ENCODE measurements around the gene CT47C1. TPM values are rescaled to one million over a fixed set of nuclear protein-coding genes. Genes with fewer than 3 reads are reported as not detected.
"Not testable (repeated sequence)": the region's sequence is repeated elsewhere in the genome, so short reads cannot be mapped to it uniquely, and the experiment has no call there.

Gene CT47C1
- not detected for total RNA-seq

DNA sequence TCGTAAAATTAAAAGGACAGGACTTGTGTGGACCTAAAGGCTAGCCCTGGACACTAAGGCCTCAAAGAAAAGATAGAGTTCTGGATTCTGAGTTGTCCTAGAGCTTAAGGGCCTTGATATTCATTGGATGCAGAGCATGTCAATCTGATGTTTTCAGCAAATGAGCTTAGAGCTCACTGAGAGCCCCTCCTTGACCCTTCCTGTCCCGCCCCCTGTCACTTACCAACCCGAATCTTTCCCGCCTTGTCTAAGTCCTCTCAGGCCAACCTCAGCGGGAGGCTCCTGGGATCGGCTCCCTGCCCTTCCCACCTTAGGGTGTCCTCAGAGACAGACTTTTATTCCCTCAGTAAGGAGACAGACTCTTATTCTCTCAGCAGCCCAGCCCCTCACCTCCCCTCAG is at the start of gene CT47C1:
TSS of gene CT47C1 (plus strand) at position 250 of the 400 bp plus-strand sequence. CDS start 233 bp downstream, outside the sequence.
- Mint-ChIP-seq H3K9me3 (ENCODE audit: low read depth) (no peaks in the 10 kb centered on the region), H3K4me3 (no peak within 1 kb of the TSS), H3K36me3 (no peaks in the 10 kb centered on the region), H3K27ac (no peak within 1 kb of the TSS), H3K4me1 (no peaks in the 10 kb centered on the region), H3K27me3 (no peaks in the 10 kb centered on the region)
- DNase-seq: no peak
- no peak for ATAC-seq
- CTCF ChIA-PET: no interaction called here

DNA sequence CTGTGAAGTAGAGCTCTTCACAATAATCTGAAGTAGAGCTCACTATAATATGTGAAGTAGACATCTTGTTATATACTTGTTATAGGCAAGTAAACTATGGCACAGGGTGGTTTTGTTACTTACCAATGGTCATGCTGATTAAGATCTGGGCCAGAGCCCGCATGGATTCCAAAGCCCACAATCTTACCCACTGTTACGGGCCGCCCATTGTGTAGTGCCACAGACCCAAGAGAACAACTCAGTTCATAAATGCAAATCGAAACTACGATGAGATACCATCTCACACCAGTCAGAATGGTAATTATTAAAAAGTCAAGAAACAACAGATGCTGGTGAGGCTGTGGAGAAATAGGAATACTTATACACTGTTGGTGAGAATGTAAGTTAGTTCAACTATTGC is 46.9 kb upstream of the CT47C1 start:
- no peak for ATAC-seq
- CTCF ChIA-PET: interaction anchor here (1.0 kb wide), 1 partner anchor 21 kb away, joined by 3 read pairs; no protein-coding TSS in a partner anchor
- no peaks in the 10 kb centered on the region for H3K36me3 Mint-ChIP-seq
- H3K4me3 Mint-ChIP-seq: no peak overlapping the region
- H3K27me3 Mint-ChIP-seq: peaks cover 3% of the 10 kb centered on the region
- no peak for DNase-seq
- no peaks in the 10 kb centered on the region for H3K9me3 Mint-ChIP-seq (ENCODE audit: low read depth)
- no peak overlapping the region for H3K27ac Mint-ChIP-seq
- H3K4me1 Mint-ChIP-seq: no peaks in the 10 kb centered on the region

DNA sequence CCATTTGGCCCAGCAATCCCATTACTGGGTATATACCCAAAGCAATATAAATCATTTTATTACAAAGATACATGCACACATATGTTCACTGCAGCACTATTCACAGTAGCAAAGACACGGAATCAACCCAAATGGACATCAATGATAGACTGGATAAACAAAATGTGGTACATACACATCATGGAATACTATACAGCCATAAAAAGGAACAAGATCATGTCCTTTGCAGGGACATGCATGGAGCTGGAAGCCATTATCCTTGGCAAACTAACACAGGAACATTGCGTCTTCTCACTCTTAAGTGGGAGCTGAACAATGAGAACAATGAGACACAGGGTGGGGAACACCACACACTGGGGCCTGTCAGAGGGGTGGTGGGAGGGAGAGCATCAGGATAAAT is 46.4 kb upstream of the CT47C1 start:
- H3K36me3 Mint-ChIP-seq: not testable (repeated sequence)

DNA sequence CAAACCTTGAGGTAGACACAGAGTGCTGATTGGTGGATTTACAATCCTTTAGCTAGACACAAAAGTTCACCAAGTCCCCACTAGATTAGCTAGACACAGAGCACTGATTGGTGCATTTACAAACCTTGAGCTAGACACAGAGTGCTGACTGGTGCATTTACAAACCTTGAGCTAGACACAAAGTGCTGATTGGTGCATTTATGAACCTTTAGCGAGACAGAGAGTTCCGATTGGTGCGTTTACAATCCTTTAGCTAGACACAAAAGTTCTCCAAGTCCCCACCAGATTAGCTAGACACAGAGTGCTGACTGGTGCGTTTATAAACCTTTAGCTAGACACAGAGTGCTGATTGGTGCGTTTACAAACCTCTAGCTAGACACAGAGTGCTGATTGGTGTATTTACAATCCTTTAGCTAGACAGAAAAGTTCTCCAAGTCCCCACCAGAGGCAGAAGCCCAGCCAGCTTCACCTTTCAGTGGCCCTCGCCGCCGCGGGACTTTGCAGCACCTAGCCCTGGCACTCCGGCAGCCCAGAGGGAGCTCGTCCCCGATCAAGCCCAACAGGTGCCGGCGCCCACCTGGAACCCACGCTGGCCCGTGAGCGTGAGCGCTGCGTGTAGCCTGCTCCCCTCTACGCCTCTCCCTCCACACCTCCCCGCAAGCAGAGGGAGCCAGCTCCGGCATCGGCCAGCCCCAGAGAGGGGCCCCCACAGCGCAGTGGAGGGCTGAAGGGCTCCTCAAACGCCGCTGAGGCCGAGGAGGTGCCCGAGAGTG is 44.6 kb upstream of the CT47C1 start:
- H3K36me3 Mint-ChIP-seq; H3K27me3 Mint-ChIP-seq; CTCF ChIA-PET; H3K4me1 Mint-ChIP-seq; H3K4me3 Mint-ChIP-seq; ATAC-seq; DNase-seq; H3K9me3 Mint-ChIP-seq (ENCODE audit: low read depth); H3K27ac Mint-ChIP-seq: not testable (repeated sequence)

More for the DNA sequence above, 46.4 kb upstream of the CT47C1 start:
- H3K27ac Mint-ChIP-seq; H3K4me1 Mint-ChIP-seq; H3K27me3 Mint-ChIP-seq; DNase-seq; H3K9me3 Mint-ChIP-seq (ENCODE audit: low read depth); H3K4me3 Mint-ChIP-seq; ATAC-seq: not testable (repeated sequence)
- CTCF ChIA-PET: interaction anchor here (1.0 kb wide), 1 partner anchor 21 kb away, joined by 3 read pairs; no protein-coding TSS in a partner anchor

DNA sequence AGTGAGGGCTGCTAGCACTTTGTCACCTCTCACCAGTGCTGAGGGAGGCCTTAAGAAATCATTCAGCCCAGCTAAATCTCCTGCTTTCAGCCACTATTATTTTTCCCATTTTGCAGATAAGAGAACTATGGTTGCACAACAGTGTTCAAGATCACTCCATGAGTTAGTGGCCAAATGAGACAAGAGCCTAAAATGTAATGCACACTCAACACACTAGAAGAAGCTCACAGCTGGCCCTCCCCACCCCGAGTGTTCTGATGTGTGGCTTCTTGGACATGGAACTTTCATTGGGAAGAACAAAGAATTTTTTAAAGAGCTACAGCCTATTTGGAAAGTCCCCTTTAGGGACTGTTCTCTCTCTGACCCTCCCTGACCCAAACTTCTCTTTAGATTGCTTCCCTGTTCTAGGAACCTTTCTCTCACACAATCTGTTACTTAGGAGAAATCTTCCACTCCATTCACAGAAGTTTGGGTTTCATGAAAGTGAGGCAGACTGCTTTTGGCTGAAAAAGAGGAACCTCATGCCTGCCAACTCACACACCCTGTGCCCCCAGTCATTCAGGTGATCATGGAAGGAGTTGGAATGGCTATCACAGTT is 44.0 kb upstream of the CT47C1 start:
- Mint-ChIP-seq H3K4me3 (no peak overlapping the region), H3K9me3 (ENCODE audit: low read depth) (no peaks in the 10 kb centered on the region), H3K27me3 (no peaks in the 10 kb centered on the region), H3K27ac (no peak overlapping the region), H3K36me3 (no peaks in the 10 kb centered on the region), H3K4me1 (no peaks in the 10 kb centered on the region)
- ATAC-seq: no peak
- CTCF ChIA-PET: no interaction called here
- no peak for DNase-seq

DNA sequence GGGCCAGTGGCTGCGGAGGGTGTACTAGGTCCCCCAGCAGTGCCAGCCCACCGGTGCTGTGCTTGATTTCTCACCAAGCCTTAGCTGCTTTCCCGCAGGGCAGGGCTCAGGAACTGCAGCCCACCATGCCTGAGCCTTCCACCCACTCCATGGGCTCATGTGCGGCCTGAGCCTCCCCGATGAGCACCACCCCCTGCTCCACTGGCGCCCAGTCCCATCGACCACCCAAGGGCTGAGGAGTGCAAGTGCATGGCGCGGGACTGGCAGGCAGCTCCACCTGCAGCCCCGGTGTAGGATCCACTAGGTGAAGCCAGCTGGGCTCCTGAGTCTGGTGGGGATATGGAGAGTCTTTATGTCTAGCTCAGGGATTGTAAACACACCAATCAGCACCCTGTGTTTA is 43.1 kb upstream of the CT47C1 start:
- not testable (repeated sequence) for H3K4me3 Mint-ChIP-seq, ATAC-seq, H3K27me3 Mint-ChIP-seq

DNA sequence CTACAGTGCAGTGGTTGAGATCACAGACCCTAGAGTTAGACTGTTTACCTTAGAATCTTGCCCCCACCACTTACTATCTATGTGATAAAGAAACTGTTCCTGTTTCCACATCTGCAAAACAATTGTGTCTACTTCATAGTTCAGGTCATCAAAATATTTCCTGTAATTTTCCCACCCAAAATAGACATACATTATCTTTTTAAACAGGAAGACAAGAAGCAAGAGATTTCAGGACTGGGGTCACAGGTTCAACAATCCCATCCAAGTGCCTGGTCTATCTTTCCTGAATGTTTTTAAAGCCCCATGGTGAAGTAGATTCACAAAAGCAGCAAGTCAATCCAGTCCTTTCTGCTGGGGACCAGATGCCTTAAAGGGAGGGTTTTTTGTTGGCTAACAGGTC is 41.8 kb upstream of the CT47C1 start:
- Mint-ChIP-seq H3K36me3 (no peaks in the 10 kb centered on the region), H3K27me3 (no peaks in the 10 kb centered on the region), H3K27ac (no peak overlapping the region), H3K4me3 (no peak overlapping the region), H3K4me1 (no peaks in the 10 kb centered on the region), H3K9me3 (ENCODE audit: low read depth) (no peaks in the 10 kb centered on the region)
- CTCF ChIA-PET: no interaction called here
- ATAC-seq: no peak
- no peak for DNase-seq

More for the DNA sequence above, 43.1 kb upstream of the CT47C1 start:
- H3K36me3 Mint-ChIP-seq; H3K27ac Mint-ChIP-seq; DNase-seq; H3K4me1 Mint-ChIP-seq; CTCF ChIA-PET; H3K9me3 Mint-ChIP-seq (ENCODE audit: low read depth): not testable (repeated sequence)

DNA sequence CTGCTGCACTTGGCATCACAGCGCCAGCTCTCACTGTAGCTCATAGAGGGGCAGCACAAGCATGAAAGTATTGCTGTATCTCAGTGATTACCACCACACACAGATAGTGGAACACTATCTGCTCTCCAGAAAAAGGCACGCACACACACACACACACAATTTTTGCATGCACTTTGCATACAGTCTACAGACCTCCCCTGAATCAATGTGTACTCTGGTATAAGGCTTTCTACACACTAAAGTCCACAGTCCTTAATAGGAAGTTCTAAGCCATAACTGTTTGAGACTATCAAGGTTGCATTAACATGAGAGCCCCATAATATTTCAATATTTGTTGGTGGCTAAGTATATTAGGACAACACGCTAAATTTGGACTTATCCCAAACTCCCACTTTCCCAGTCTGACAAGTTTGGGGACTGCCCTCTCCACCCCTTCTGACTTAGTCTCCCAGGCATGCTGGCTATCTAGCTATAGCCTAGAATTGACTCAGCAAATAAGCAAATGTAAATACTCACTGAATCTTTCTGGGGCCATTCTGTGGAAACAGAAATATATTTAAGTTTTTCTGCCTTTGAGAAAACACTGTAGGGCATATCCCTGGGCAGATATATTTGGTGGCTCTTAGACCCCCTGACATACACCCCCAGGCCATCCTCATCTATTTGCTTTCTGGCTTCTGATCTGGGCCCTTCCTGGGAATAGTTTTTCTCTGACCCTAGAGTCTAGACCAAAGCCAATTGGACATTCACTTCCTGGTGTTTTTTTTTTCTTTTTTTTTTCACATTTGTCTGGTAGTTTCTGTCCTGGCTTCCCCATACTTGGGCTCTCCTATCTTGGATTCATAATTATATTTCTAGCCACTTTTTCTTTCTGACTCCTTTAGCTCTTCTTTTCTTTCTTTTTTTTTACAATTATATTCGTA is 36.4 kb upstream of the CT47C1 start:
- Mint-ChIP-seq H3K27me3 (no peaks in the 10 kb centered on the region), H3K4me1 (no peaks in the 10 kb centered on the region), H3K9me3 (ENCODE audit: low read depth) (no peaks in the 10 kb centered on the region), H3K4me3 (no peak overlapping the region), H3K36me3 (no peaks in the 10 kb centered on the region), H3K27ac (no peak overlapping the region)
- CTCF ChIA-PET: no interaction called here
- DNase-seq (no peak), ATAC-seq (no peak)

DNA sequence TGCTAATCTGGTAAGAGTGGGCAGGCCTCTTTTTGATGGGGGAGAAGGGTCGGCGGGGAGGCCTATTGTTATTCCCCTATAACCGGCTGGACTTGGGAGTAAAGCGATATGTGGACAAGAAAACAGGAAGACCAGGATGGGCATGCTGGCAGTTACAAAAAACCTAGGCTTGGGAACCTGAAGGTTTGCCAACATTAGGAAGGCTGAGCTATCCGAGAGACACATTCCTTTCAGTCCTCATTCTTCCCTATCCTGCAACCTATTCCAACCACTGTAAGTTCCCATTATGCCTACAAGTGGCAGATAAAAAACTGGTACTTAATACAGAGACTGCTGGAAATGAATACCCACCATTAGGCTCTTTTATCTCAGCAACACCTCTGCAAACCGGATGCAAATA is 32.4 kb upstream of the CT47C1 start:
- H3K4me1 Mint-ChIP-seq: no peaks in the 10 kb centered on the region
- DNase-seq (no peak), ATAC-seq (no peak)
- H3K36me3 Mint-ChIP-seq: no peaks in the 10 kb centered on the region
- no peak overlapping the region for H3K27ac Mint-ChIP-seq
- H3K9me3 Mint-ChIP-seq (ENCODE audit: low read depth): no peaks in the 10 kb centered on the region
- H3K4me3 Mint-ChIP-seq: no peak overlapping the region
- CTCF ChIA-PET: no interaction called here
- H3K27me3 Mint-ChIP-seq: no peaks in the 10 kb centered on the region

DNA sequence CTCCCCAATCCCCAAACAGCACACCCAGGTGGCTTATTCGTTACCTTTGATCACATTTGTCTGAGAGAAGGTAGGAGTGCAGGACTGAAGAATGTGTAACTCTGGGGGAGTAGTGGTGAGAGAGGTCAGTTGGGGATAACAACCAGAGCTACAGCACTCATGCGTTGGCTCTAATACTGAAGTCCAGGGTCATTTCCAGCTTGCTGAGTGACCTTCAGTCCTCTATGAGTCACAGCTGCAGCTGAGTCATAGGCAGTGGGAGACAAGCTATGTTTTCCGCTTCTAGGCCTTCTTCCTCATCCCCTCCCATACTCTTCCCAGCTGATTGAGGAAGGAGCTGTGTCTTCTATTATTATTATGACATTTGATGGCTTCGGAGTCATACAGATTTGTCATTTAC is 31.6 kb upstream of the CT47C1 start:
- ATAC-seq (no peak), DNase-seq (no peak)
- H3K36me3 Mint-ChIP-seq: no peaks in the 10 kb centered on the region
- no peaks in the 10 kb centered on the region for H3K9me3 Mint-ChIP-seq (ENCODE audit: low read depth)
- H3K4me3 Mint-ChIP-seq: no peak overlapping the region
- H3K27me3 Mint-ChIP-seq: no peaks in the 10 kb centered on the region
- H3K27ac Mint-ChIP-seq: no peak overlapping the region
- no peaks in the 10 kb centered on the region for H3K4me1 Mint-ChIP-seq
- CTCF ChIA-PET: no interaction called here

DNA sequence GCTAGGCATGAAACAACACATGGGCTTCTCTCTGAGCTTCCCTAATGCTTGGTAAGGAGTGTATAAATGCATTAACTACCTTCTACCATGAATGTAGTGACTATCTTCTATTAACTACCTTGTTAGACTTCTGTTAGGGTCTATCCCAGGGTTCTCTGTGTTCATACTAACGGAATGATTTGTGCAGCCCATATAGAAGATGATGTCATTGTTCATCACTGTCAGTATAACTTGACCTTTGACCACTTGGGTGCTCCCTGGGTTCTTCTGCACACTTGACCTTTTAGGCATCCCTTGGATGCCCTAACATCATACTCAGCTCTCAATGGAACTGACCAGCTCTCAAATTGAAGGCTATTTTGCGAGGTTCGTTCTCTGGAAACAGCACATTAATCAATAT is 30.8 kb upstream of the CT47C1 start:
- CTCF ChIA-PET: no interaction called here

DNA sequence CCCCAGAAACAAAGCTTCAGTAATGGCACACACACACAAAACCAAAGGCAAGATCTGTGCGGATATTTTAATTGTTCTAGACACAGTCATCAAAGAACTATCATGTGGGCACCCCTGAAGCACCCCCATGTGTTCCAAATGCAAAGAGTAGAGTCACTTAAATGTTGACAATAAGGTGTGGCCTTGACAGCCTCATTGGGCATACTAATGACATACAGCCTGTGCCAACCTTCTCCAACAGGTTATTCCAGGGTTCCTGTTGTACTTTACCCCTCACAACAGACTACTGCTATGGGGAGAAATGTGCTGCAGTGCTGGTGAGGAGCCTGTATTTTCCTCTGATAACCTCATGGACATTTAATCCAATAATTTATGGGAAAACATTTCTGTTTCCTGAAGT is 29.8 kb upstream of the CT47C1 start:
- DNase-seq: no peak
- ATAC-seq: no peak
- Mint-ChIP-seq H3K36me3 (no peaks in the 10 kb centered on the region), H3K9me3 (ENCODE audit: low read depth) (no peaks in the 10 kb centered on the region), H3K27ac (no peak overlapping the region), H3K4me1 (no peaks in the 10 kb centered on the region), H3K4me3 (no peak overlapping the region), H3K27me3 (peaks cover 2% of the 10 kb centered on the region)
- CTCF ChIA-PET: no interaction called here

More for the DNA sequence above, 30.8 kb upstream of the CT47C1 start:
- Mint-ChIP-seq H3K27ac (no peak overlapping the region), H3K9me3 (ENCODE audit: low read depth) (no peaks in the 10 kb centered on the region), H3K36me3 (no peaks in the 10 kb centered on the region), H3K27me3 (peaks cover under 1% of the 10 kb centered on the region), H3K4me1 (no peaks in the 10 kb centered on the region), H3K4me3 (no peak overlapping the region)
- ATAC-seq (no peak), DNase-seq (no peak)

DNA sequence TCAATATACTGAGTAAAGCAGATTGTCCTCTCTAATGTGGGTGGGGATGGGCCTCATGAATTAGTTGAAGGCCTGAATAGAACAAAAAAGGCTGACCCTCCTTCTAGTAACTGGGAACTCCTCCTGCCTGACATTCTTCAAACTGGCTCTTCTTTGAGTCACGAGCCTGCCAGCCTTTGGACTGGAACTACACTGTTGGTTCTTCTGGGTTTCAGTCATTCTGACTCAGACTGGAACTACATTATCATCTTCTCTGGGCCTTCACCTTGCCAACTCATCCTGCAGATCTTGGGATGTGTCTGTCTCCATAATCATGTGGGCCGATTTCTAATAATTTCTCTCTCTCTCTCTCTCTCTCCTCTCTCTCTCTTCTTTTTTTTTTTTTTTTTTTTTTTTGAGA is 26.9 kb upstream of the CT47C1 start:
- no peak overlapping the region for H3K27ac Mint-ChIP-seq
- CTCF ChIA-PET: no interaction called here
- H3K27me3 Mint-ChIP-seq: peaks cover 5% of the 10 kb centered on the region
- DNase-seq (no peak), ATAC-seq (no peak)
- no peaks in the 10 kb centered on the region for H3K36me3 Mint-ChIP-seq
- no peaks in the 10 kb centered on the region for H3K9me3 Mint-ChIP-seq (ENCODE audit: low read depth)
- no peak overlapping the region for H3K4me3 Mint-ChIP-seq
- H3K4me1 Mint-ChIP-seq: no peaks in the 10 kb centered on the region
